Endothelial cell of umbilical vein (primary cell): Measurements from ENCODE around the gene MAST4. TPM values are rescaled to one million over a fixed set of nuclear protein-coding genes. Genes with fewer than 3 reads are reported as not detected.

Source experiments
- BruUV-seq: library from RNA; stranded (reverse); fragments of 400-500 nt; replicated peaks from 2 replicates; lab custom pipeline; 2021; lab: Mats Ljungman, UMichigan
- CTCF ChIA-PET: fragments of 300-600, 350-600 bp; sonication (Branson Sonifier 250); formaldehyde crosslinking; loops from one replicate; lab custom pipeline; 2021; ENCODE audit warnings: antibody characterized with exemption, inconsistent platforms; lab: Charles Lee
- POLR2A ChIA-PET: fragments of 300-600, 350-600 bp; sonication (Branson Sonifier 250); formaldehyde crosslinking; loops from one replicate; lab custom pipeline; 2021; ENCODE audit warnings: antibody characterized with exemption, inconsistent platforms; lab: Charles Lee
- DNase-seq: peaks from one replicate; pipeline ENCODE4 v3.0.0-alpha.2; 2011; ENCODE audit warnings: low read depth, low spot score
- FAIRE-seq: peaks from 2 replicates; lab custom pipeline; 2011; peaks lifted over from hg19 to GRCh38; lab: Jason Lieb, UNC
- H2AFZ ChIP-seq: 2 replicates; pipeline ENCODE4 v1.6.0; 2012; ENCODE audit warnings: low read depth, low read length, control low read depth, inconsistent platforms
- H3K27ac ChIP-seq: 2 replicates; pipeline ENCODE4 v1.5.1; 2011; ENCODE audit warnings: low read depth, mild to moderate bottlenecking, control low read depth, low read length, moderate library complexity; ENCODE audit not compliant: insufficient read depth
- H3K27me3 ChIP-seq, 2 experiments: 2 replicates each; pipeline versions ENCODE4 v1.6.0 to v1.6.1; 2011; ENCODE audit warnings: low read length in 2 of 2, mixed read lengths in 1 of 2; ENCODE audit not compliant: control insufficient read depth in 2 of 2, insufficient read depth in 2 of 2
- H3K36me3 ChIP-seq, 2 experiments: 2 replicates in 1 of 2; 3 replicates in 1 of 2; pipeline ENCODE4 v1.5.1; 2011; ENCODE audit warnings: low read length in 2 of 2, mild to moderate bottlenecking in 1 of 2, moderate library complexity in 1 of 2; ENCODE audit not compliant: control insufficient read depth in 2 of 2, insufficient read depth in 2 of 2; ENCODE audit errors: extremely low read depth in 1 of 2
- H3K4me1 ChIP-seq: 3 replicates; pipeline ENCODE4 v1.5.1; 2011; ENCODE audit warnings: mild to moderate bottlenecking, low read length; ENCODE audit not compliant: control insufficient read depth, insufficient read depth; ENCODE audit errors: extremely low read depth
- H3K4me2 ChIP-seq: 2 replicates; pipeline ENCODE4 v1.6.1; 2011; ENCODE audit warnings: low read length, control low read depth, mixed read lengths; ENCODE audit not compliant: insufficient read depth
- H3K4me3 ChIP-seq, 3 experiments: fragments of 200-600 bp in 1 of 3; sonication (generic), shearing (Covaris generic) in 1 of 3; replicated peaks in 1 of 3; 2 replicates each; pipeline ENCODE4 v1.5.1; 2011 to 2016; ENCODE audit warnings: control low read depth in 3 of 3, low read length in 3 of 3, mild to moderate bottlenecking in 2 of 3, inconsistent platforms in 1 of 3, low read depth in 1 of 3, moderate library complexity in 1 of 3; ENCODE audit not compliant: insufficient read depth in 1 of 3
- H3K79me2 ChIP-seq: 2 replicates; pipeline ENCODE4 v1.6.0; 2012; ENCODE audit warnings: low read length, inconsistent platforms; ENCODE audit not compliant: control insufficient read depth, insufficient read depth
- H3K9ac ChIP-seq: replicated peaks from 2 replicates; pipeline ENCODE3; 2011; ENCODE audit warnings: low read length, control low read depth; ENCODE audit not compliant: insufficient read depth; ENCODE audit errors: extremely low read depth
- H3K9me1 ChIP-seq: replicated peaks from 3 replicates; pipeline ENCODE4 v1.6.0; 2011; ENCODE audit warnings: mild to moderate bottlenecking, low read length; ENCODE audit not compliant: control insufficient read depth, insufficient read depth; ENCODE audit errors: extremely low read depth
- H3K9me3 ChIP-seq: replicated peaks from 2 replicates; pipeline ENCODE4 v1.5.1; 2012; ENCODE audit warnings: low read length, inconsistent platforms; ENCODE audit not compliant: control insufficient read depth, insufficient read depth
- H4K20me1 ChIP-seq: replicated peaks from 2 replicates; pipeline ENCODE3; 2011; ENCODE audit warnings: mild to moderate bottlenecking, low read length; ENCODE audit not compliant: control insufficient read depth, insufficient read depth; ENCODE audit errors: extremely low read depth
- CTCF ChIP-seq, 2 donors: IDR thresholded peaks; 1 replicate in 1 of 2; 2 replicates in 1 of 2; pipeline ENCODE4 v1.5.1; 2011; ENCODE audit warnings: low read length in 2 of 2, mild to moderate bottlenecking in 2 of 2, moderate library complexity in 2 of 2, control low read depth in 1 of 2, inconsistent platforms in 1 of 2, low read depth in 1 of 2; ENCODE audit not compliant: insufficient read depth in 1 of 2; ENCODE audit errors: extremely low read depth in 1 of 2
- EZH2 ChIP-seq: IDR thresholded peaks from 2 replicates; pipeline ENCODE4 v1.6.1; 2012; ENCODE audit warnings: borderline replicate concordance, low read depth, mild to moderate bottlenecking, moderate library complexity, low read length, inconsistent platforms; ENCODE audit not compliant: severe bottlenecking
- FOS ChIP-seq: IDR thresholded peaks from 2 replicates; pipeline ENCODE4 v1.6.1; 2011; ENCODE audit warnings: mild to moderate bottlenecking, low read length, moderate library complexity, borderline replicate concordance; ENCODE audit not compliant: insufficient read depth
- GATA2 ChIP-seq: IDR thresholded peaks from 2 replicates; pipeline ENCODE4 v1.7.0; 2011; ENCODE audit warnings: low read depth, mild to moderate bottlenecking, moderate library complexity, mixed read lengths, low read length; ENCODE audit not compliant: insufficient read length, insufficient read depth
- JUN ChIP-seq: IDR thresholded peaks from 2 replicates; pipeline ENCODE4 v1.6.1; 2011; ENCODE audit warnings: borderline replicate concordance, low read depth; ENCODE audit not compliant: insufficient read length, insufficient read depth
- MYC ChIP-seq: IDR thresholded peaks from one replicate; pipeline ENCODE4 v1.6.1; 2011; ENCODE audit warnings: mild to moderate bottlenecking, low read depth, low read length
- POLR2A ChIP-seq: IDR thresholded peaks from 2 replicates; pipeline ENCODE4 v1.6.1; 2012; ENCODE audit warnings: low read depth, mild to moderate bottlenecking, control low read depth, low read length
- POLR2AphosphoS5 ChIP-seq: IDR thresholded peaks from 2 replicates; pipeline ENCODE4 v1.6.1; 2012; ENCODE audit warnings: low read depth, mild to moderate bottlenecking, control low read depth, low read length, moderate library complexity; ENCODE audit not compliant: insufficient read depth
- dilution Hi-C: fragments of 300-500 bp; cut with MboI; formaldehyde crosslinking; loops from one replicate; pipeline ENCODE4 v1.15.0; 2019; ENCODE audit warnings: low sequenced_read_pairs; ENCODE audit not compliant: extremely low pct_ligation_motif_present
- intact Hi-C: fragments of 100-400 bp; cut with micrococcal nuclease; formaldehyde crosslinking; loops from one replicate; pipeline ENCODE4 v1.10.0; 2022
- polyA plus RNA-seq, 4 experiments: library from polyadenylated mRNA; depleted of rRNA in 3 of 4; stranded (reverse) in 3 of 4; unstranded in 1 of 4; fragments of >200 nt; gene quantifications; 2 replicates each; pipeline versions ENCODE4 v1.2.1 to v1.2.3, GENCODE V29; 2011 to 2012; ENCODE audit warnings: missing spikeins in 1 of 4
- total RNA-seq: library from RNA; stranded (reverse); gene quantifications from 2 replicates; pipeline ENCODE4 v1.2.3, GENCODE V29; 2021
- TF ChIP-seq, protein P1 (sequence below): IDR thresholded peaks from 2 replicates; pipeline ENCODE4 v1.6.1; 2011; ENCODE audit not compliant: insufficient read depth, insufficient read length

The MAST4 gene
- total and polyA plus RNA-seq, 2 donors (not counting 3 experiments of a cell fraction or from before 2014, with no cell fraction given), result 40.2 to 116 TPM

- Histone ChIP-seq H3K27me3 (no peaks in the 10 kb centered on the region), H3K36me3 (peaks cover 2 to 4% of the 10 kb centered on the region in 2 experiments), H3K4me2 (no peak overlapping the region), H3K79me2 (no peaks in the 10 kb centered on the region), H3K9ac (no peak overlapping the region), H3K9me3 (no peaks in the 10 kb centered on the region), H3K4me1 (no peaks in the 10 kb centered on the region), H4K20me1 (no peaks in the 10 kb centered on the region), H3K27ac (no peak overlapping the region), H2AFZ (no peak overlapping the region), H3K4me3 (no peak overlapping the region), H3K9me1 (no peaks in the 10 kb centered on the region)
- dilution Hi-C loops, result no loop called here
- CTCF ChIA-PET, result no interaction called here
- intact Hi-C loops, result no loop called here
- no TSS peak for BruUV-seq
- TF ChIP-seq FOS (no peak), CTCF (IDR thresholded peaks at IDR 0.05; ENCODE audit: extremely low read depth in 1 of 2, insufficient read depth in 1 of 2, low read depth in 1 of 2, low read length in 2 of 2) (no peak), POLR2AphosphoS5 (no peak), GATA2 (no peak), MYC (no peak), JUN (no peak), EZH2 (no peak), POLR2A (no peak)
- TF ChIP-seq, protein P1, sequence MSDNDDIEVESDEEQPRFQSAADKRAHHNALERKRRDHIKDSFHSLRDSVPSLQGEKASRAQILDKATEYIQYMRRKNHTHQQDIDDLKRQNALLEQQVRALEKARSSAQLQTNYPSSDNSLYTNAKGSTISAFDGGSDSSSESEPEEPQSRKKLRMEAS, result no peak
- DNase-seq, result no peak
- POLR2A ChIA-PET, result no interaction called here
- no peak for FAIRE-seq
These were observed 326.7 kb downstream of the MAST4 start for GRCh38 chr5:66922881-66923280.
